Fibroblast of skin of right quadriceps (primary cell): ENCODE results near the gene PAK1.
"Not testable (repeated sequence)": the region's sequence is repeated elsewhere in the genome, so short reads cannot be mapped to it uniquely, and the experiment has no call there.

Source experiments
- DNase-seq: peaks from one replicate; pipeline ENCODE4 v3.0.0-alpha.2; 2013

Gene PAK1

DNA sequence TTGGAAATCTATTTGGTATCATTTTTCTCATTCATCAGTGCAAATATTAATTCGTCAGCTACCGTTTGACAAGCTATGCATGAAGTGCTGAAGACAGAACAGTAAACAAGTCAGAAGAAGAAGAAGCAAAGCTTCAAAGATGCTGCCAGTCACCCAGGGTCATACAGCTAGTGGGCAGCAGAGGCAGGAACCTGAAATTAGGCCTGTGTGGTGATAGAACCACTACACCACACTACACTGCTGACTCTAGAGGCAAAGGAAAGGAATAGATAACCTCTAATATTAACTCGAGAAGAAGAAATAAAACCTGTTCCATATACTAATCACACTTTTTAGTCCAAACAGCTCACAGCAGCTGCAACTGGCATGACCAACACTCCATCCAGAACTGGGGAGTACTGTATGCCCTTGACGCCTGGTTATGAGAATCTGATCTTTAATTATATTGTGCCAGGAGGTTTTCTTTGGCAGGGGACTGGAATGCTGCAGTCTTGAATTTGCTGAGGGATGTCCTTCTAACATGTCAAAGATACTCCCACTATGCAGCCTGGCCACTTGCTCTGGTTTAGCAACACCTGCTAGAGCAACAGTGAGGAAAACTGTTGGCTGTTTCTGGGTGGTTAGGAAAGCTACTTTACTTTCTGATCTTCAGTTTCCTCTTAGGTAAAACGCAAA, 73.0 kb downstream of the PAK1 start:
- DNase-seq = no peak

DNA sequence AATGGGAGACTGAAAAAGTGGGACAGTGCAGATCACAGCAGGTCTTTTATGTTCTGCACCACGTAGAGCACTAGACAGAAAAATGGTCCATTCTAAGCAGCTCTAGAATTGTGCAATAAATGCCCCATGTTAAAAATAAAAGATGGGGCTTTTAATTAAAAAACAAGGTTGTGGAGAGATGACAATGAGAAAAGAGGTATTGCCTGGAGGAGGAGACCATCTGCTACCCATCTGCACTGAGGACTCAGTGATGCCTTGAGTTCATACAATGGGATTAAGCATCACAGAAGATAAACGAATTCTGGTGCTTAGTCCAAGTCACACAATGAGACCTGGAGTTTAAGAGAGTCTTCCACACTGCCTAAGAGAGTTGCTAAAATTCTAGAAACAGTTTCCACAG, 73.6 kb downstream of the PAK1 start:
- DNase-seq = no peak

DNA sequence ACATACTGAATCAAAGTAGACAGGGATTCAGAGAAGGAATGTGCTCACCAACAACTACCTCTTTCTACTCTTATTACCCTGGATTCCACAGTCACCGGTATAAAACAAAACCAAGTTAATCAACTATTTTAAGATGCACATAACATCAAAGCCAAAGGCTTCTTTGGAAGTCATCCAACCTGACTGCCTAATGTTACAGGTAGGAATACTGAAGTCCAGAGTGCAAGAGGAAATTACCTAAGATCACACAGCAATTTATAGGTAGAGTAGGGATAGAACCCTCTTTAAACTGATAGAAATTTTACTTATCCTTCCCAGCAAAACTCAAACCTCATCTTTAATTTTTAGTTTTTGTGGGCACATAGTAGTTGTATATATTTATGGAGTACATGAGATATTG, 76.3 kb downstream of the PAK1 start:
- DNase-seq = no peak

DNA sequence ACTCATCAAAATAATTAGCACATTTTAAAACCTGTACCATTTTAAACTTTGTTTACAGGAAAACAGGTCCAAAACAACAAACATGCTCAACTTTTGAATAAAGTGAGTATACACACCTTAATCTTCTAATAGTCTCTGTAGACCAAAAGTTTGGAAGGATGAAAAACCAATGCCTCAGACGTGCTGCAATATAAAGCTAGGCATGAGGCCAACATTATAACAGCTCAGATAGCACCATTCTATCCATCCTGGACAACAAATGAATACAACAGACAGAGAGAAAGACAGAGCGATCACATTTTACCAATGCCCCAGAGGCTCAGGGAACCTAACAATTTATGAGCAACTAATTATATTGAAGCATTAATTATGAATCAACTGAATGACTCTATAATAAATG, 77.0 kb downstream of the PAK1 start:
- DNase-seq = no peak

DNA sequence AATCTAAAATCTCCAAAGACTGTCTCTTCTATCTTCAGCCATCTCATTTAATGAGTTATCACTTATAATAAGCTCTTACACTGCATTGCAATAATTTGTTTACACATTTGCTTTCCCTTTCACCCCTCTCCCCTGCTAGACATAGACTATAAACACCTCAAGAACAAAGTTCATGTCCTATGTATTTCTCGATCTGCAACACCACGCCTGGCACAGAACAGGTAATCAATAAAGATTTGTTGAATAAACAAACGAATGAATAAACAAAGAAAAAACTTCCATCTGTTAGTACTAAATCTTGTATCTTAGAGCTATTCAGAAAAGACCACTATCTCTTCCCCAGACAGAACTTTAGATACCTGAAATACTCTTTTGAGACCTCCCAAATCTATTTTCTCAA, 77.6 kb downstream of the PAK1 start:
- DNase-seq = no peak

DNA sequence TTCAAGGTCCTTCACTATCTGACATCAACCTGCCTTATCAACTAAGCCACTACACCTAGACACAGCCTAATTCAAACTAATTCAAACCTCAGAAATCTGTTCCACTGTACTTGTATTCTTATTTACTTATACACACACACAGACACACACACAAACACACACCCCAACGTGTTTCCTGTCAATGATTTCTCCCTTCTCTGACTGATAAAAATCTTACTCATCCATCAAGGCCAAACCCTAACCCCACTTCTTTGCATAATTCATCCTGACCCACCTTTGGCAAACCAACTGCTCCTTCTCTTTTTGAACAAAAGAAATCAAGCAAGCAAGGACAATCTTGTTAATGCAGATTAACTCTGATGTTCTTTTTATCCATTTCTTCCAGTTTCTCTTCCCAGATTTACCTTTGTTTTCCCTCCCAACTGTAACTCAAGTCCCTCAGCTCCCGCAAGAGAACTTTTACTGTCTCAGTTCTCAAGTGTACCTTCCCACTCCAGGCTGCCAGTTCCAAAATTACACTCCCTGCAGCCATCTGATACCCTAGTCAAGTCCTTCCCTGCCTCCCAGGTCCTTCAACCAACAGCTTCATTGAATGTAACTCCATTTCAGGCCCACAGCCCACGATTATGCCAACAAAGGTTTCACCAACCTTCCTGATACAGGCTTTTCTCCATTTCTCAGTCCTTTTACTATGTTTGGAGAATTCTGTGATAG, 78.3 kb downstream of the PAK1 start:
- DNase-seq = no peak

DNA sequence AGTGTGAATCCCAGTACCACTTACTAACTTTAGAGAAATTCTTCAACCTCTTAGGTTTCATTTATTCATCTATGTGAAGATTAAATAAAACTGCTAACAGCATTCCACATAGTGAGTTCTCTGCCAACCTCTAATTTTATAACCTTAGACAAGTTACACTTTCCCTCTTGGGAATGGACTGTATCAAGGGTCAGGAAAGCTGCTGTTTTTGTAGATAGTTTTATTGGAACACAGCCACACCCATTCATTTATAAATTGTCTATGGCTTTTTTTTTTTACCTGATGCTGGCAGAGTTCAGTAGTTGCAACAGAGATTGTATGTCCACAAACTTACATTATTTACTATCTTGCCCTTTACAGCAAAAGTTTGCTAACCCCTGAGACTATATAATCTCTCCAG, 81.1 kb downstream of the PAK1 start:
- DNase-seq = no peak

DNA sequence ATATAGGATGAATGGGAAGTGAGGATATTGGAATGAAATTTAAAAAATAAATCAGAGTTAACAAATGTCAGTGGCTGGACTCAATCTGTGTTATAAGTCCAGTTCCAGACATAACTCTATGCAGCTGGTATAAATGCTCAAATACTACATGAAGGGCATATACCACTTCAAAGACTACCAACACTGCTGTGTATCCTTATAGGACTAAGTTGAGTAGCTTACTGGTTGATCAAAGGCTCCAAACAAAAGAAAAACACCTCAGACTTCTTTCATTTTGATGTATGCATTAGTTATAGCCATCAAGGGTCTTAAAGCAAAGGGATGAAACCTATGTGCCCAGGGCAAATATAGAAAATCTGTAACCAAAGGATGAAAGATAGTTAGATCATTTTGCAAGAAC, 86.2 kb downstream of the PAK1 start:
- DNase-seq = no peak

DNA sequence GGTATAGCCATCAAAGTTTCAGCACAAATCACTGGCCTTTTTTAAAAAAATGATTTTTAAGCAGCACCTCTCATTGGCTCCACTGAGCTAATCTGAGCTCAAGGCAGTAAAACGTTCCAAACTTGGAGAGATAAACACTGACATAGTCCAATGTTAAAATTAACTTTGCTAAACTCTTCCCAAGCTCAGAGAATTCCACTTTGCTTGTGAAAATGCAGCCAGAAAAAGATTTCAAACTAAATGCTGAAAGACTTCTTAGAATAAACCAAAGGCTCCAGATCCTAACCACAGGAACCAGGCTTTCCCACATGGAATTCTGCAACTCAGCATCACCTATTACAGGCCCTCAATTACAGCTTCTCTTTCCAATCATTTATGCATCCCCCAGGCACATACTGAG, 87.7 kb downstream of the PAK1 start:
- DNase-seq = no peak

DNA sequence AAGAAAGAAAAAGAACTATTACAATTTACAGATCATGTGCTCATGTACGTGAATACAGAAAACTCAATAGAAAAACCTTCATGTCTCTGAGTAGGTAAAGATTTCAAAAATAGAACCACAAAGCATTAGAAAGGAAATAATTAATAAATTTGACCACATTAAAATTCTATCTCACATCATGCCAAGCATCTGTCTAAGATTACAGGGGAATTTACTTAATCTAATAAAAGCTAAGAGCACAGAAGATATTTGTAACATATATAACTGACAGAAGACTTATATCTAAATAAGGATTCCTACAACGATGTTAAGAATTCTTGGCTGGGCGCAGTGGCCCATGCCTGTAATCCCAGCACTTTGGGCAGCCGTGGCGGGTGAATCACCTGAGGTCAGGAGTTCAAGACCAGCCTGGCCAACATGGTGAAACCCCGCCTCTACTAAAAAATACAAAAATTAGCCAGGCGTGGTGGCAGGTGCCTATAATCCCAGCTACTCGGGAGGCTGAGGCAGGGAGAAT, 88.6 kb downstream of the PAK1 start:
- DNase-seq = not testable (repeated sequence)

DNA sequence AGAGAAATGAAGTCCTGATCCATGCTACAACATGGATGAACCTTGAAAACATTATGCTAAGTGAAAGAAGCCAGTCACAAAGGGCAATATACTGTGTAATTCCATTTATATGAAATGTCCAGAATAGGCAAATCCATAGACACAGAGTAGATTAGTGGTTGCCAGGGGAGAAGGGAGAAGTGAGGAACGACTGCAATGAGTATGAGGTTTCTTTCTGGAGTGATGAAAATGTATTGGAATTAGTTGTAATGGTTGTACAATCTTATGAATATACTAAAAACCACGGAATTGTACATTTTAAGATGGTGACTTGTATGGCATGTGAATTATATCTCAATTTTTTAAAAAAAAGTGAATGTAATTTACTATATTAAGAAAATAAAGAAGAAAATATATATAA, 89.3 kb downstream of the PAK1 start:
- peak; percentile 15 for DNase-seq

DNA sequence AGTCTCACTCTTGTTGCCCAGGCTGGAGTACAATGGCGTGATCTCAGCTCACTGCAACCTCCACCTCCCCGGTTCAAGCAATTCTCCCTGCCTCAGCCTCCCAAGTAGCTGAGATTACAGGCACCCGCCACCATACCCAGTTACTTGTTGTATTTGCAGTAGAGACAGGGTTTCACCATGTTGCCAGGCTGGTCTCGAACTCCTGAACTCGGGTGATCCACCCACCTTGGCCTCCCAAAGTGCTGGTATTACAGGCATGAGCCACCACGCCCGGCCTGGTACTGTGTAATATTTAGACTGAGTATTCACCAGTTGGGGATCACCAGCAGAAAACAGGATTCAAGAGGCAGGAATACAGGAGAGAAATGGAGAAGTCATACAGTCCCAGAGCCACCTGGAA, 90.5 kb downstream of the PAK1 start:
- DNase-seq = not testable (repeated sequence)

DNA sequence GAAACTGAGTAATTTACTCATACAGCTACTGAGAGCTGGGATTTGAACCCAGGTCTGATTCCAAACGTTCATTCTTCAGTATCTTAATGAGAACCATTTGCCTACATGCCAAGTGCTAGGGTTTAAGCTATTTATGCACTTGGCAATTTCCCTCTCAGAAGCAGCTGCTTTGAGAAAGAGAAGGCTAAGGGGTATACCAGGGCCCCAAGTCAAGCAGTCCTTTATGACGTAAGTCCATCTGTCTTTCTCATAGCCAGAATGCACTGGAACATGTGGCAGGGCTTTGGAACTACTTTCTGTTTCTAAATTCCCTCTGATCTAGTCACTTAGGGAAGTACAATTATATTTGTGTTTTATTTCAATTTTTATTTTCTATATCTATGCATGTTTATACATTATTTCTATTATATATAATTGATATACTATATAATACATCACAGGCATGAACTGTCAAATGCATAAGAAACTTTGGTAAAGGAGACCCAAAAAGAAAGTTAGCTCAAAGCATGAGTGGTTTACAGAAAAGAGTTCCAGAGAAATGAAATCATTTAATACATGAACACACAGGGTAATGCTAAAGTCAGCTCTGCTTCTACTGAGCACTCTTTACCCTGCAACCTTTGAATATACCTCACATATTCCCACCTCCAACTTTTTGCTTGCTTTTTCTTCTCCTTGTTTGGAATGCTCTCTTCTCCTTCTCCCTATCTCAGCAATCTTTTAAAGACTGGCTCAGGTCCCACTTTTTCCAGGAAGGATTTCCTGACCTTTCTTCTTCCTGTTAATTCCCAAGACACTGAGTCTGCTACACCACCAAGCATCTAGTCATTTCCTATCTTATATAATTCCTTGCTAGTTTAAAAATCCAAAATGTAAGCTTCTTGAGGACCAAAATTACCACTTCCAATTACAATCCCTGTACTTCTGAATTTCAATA, 91.9 kb downstream of the PAK1 start:
- peak; percentile 70 for DNase-seq

DNA sequence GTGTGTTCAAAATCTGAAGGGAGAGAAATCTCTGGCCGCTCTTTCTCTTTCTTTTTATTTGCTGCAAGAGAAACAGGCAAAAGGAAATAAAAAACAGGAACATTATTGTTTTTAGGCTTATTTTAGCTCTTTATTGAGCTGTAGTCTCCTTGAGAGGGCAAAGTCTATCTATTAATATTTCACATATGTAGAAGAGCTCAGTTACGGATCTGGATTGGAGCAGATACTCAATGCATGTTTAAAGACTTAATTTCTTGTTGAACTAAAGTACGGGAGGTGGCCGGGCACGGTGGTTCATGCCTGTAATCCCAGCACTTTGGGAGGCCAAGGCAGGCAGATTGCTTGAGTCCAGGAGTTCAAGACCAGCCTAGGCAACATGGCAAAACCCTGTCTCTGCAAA, 94.0 kb downstream of the PAK1 start:
- DNase-seq = no peak

DNA sequence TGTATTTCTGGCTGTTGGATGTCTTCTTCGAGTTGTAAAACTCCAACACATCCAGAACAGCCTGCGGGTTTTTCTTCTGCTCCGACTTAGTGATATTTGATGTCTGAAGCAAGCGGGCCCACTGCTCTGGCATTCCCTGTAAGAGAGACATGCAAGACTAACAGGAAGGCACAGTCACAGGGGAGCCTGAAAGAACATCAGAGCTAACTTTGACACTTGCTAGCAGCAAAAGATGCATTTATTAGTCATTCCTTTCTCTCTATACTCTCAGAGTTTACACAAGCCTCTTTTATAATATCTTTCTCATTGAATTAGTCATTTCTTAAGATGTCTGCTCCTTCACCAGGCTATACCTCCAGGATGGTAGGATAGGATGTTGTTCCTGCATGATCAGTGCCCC, 94.6 kb downstream of the PAK1 start:
- peak; percentile 54 for DNase-seq

DNA sequence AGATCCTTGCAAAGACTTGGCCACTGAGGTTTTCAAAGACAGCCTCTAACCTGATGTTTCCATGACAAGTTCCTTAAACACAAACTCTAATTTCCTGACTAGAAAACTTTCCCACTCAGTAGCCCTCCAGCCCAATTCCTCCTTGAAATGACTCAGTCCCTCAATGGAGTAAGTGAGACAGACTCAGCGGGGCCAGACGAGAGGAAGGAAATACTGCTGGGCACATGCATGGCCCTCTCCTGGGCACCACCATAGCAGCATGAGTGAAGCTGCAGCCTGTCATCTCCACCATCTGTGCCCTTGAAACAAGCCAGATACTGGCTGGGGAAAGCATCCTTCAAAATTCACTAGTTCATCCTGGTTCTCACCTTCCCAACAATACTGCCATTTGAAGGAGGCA, 96.2 kb downstream of the PAK1 start:
- peak; percentile 12 for DNase-seq

DNA sequence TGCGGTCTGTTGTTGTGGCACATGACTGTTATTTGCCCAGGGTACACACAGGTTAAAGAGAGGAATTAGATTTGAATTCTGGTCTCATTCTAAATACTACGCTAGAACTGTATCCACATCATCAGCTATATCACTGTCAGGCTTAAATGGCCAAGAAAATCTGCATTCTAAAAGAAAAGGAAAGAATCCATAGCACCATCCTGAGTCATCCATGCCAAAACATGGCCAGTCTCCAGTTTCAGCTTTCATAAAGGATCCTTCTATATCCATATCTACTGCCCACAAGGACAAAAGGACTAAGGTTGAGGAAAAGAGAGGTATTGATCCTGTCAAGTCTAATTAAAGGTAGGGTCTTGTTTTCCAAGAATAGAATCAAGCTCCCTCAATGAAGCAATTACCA, 98.8 kb downstream of the PAK1 start:
- peak; percentile 34 for DNase-seq

DNA sequence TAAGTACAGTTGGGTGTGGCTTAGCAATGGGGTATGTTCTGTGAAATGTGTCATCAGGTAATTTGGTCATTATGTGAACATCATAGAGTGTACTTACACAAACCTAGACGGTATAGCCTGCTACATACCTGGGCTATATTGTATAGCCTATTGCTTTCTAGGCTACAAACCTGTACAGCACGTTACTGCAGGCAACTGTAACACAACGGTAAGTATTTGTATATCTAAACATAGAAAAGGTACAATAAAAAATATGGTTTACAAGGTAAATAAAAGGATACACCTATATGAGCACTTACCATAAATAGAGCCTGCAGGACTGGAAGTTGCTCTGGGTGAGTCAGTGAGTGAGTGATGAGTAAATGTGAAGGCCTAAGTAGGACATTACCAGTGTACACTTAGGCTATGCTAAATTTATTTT, 99.3 kb downstream of the PAK1 start:
- DNase-seq = no peak

DNA sequence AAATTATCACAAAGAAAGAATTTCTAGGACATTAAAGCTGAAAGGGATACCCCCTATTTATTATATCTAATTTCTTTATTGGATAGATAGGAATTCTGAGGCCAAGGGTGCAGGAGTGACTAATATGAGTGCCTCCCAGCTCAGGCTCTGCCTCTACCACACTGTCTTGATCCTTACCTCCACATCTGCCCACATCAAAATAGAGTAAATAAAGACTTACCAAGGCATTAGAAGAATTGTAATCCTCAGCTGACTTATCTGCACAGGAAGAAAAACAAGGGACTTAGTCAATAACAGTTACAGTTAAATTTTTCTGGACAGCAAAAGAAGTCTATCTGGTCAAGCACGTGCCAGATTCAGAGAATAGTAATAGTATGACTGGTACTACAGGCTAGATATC, 99.8 kb downstream of the PAK1 start:
- no peak for DNase-seq

DNA sequence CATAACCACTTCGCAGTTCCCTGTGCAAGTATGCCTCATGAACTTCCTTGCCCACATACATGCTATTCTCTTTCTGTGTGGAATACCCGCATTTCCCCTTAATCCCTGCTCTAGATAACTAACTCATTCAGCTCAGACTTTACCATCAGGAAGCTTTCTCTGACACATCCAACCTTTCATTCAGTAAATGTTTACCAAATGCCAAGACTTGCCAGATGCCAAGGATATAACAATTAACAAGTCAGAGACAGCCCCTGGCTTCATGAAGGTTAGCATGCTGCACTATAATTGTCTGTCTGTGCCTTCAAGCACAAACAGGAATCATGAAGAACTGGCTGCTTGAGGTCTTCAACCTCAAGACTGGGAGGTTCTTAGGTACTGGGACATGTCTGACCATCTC, 101.2 kb downstream of the PAK1 start:
- no peak for DNase-seq

DNA sequence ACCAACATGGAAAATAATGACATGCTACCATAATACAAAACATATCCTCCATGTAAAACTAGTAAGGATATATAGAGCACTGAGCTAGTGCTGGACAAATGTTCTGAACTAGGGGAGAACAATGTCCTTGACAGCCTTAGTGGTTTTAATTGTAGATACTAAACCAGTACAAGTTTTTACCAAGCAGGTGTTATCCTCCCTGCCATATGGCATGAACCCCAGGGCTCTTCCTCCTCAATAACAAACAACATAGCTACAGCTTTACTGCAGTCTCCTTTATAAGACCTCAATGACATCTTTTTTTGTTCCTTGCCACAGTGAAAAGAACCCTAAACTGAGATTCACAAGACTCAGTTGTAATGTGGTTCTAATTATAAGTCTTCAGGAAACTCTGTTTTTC, 102.2 kb downstream of the PAK1 start:
- DNase-seq = no peak

DNA sequence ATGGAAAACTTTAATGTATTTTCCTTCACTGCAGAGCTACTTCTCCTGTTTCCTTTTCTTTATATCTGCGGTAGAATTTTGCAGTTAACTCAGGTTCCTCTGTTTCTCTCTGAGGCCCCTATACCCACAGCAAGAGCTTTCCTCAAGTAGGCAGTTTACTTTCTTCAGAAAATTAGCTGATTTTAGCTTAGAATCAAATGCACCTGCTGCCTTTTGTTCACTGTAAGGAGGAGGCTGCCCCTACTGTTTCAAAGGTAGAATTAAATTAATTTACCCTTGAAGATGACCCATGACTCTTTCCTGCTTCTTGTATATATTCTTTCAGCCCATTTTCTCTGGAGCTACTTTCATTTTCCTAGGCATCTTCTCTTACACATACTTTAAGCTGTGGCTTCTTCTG, 103.7 kb downstream of the PAK1 start:
- no peak for DNase-seq

DNA sequence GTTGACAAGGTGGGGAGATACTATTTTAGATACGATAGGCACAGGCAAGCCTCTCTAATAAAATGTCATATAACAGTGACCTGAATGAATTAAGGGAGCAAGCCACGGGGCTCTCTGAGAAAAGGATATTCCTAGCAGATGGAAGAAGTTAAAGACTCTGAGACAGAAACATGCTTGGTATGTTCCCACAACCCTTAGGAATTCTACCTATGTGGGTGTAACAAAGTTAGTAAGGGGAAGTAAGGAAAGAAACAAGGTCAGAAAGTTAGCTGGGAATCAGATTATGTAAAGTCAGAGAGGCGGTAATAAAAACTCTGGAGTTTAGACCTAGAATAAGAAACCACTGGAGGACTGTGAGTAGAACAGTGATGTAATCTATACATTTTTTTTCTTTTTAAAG, 112.7 kb downstream of the PAK1 start:
- DNase-seq = peak; percentile 82

DNA sequence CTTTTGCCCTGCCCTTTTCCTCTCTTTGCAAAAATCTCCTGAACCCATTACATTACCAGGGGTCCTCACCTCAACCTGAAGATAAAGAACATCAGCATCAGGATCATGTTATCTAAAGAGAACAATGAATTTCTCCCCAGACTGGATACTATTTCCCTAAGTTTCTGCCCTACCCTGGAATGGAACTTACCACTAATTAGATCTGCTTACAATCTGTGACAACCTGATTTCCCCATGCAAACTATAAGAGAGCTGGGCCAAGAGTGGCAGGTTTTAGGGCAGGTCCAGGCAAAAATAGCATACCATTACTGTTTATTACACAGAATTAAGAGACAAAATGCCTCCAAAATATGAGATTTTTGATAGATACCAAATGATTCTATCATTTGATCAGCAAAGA, 114.4 kb downstream of the PAK1 start:
- DNase-seq = no peak
